22Rv1 (cell line): ENCODE measurements around the gene SLC46A1.

Experiments used
- CTCF ChIP-seq: fragments of 450-650 bp; IDR thresholded peaks from 2 replicates; pipeline ENCODE4 v1.5.1; 2017; ENCODE audit warnings: mild to moderate bottlenecking
- ZFX ChIP-seq: fragments of 450-650 bp; IDR thresholded peaks from 2 replicates; pipeline ENCODE4 v1.6.1; 2017; ENCODE audit warnings: antibody characterized with exemption, borderline replicate concordance

- TF ChIP-seq CTCF, result peak; percentile 28
- no peak for TF ChIP-seq ZFX
These were observed 59.2 kb downstream of the SLC46A1 start for GRCh38 chr17:28346746-28347246.
